ENCODE data around the gene TMEM141.

TMEM141 gene

GRCh38 chr9:136790640-136791515, at the start of gene TMEM141:
Gene TMEM141, plus strand, starts transcription at chr9:136791344. Its CDS starts 27 bp downstream, at chr9:136791371.
- DNase-seq = peak; percentile 99

- DNase-seq = peak; percentile 30
Measured at GRCh38 chr9:136741883-136742571, 49.1 kb upstream of the TMEM141 start.

GRCh38 chr9:136742591-136743391, 48.4 kb upstream of the TMEM141 start, which contains the start of gene LCN10:
Gene LCN10, minus strand, starts transcription at chr9:136742940. Its CDS starts 37 bp downstream, at chr9:136742903.
- no peak for DNase-seq

GRCh38 chr9:136743639-136744211, 47.4 kb upstream of the TMEM141 start:
- no peak for DNase-seq

- DNase-seq = no peak
Measured at GRCh38 chr9:136744773-136745172, 46.4 kb upstream of the TMEM141 start.

- DNase-seq = no peak
Measured at GRCh38 chr9:136745389-136746154, 45.6 kb upstream of the TMEM141 start.

GRCh38 chr9:136746155-136746490, 45.0 kb upstream of the TMEM141 start:
- no peak for DNase-seq

GRCh38 chr9:136746621-136747020, 44.5 kb upstream of the TMEM141 start:
- DNase-seq = no peak

GRCh38 chr9:136747161-136748060, 43.7 kb upstream of the TMEM141 start:
- DNase-seq = no peak

- DNase-seq = no peak
Measured at GRCh38 chr9:136748201-136748600, 42.9 kb upstream of the TMEM141 start, which contains the start of gene LCN6. Gene LCN6, minus strand, starts transcription at chr9:136748525. Its CDS starts 42 bp downstream, at chr9:136748483.

GRCh38 chr9:136748666-136749611, 42.2 kb upstream of the TMEM141 start:
- no peak for DNase-seq

- no peak for DNase-seq
Measured at GRCh38 chr9:136750526-136750925, 40.6 kb upstream of the TMEM141 start.

GRCh38 chr9:136751244-136751643, 39.9 kb upstream of the TMEM141 start:
- no peak for DNase-seq

GRCh38 chr9:136751814-136752213, 39.3 kb upstream of the TMEM141 start:
- no peak for DNase-seq

- DNase-seq = no peak
Measured at GRCh38 chr9:136753371-136754058, 37.6 kb upstream of the TMEM141 start.

- DNase-seq = no peak
Measured at GRCh38 chr9:136754059-136754572, 37.0 kb upstream of the TMEM141 start.

GRCh38 chr9:136754626-136755301, 36.4 kb upstream of the TMEM141 start:
- DNase-seq = no peak
